Measurements from ENCODE around the gene CCL15.

Gene CCL15

GRCh38 chr17:35988164-35988563 is 13.2 kb downstream of the CCL15 start:
- DNase-seq = no peak

GRCh38 chr17:35986643-35987042 is 14.7 kb downstream of the CCL15 start, which contains the start of gene CCL14:
CCL14 (minus strand) TSS chr17:35986729; CDS start chr17:35986649, 80 bp downstream.
- no peak for DNase-seq

GRCh38 chr17:35984140-35984539 is 17.2 kb downstream of the CCL15 start:
- DNase-seq = no peak

GRCh38 chr17:35982409-35983191 is 18.8 kb downstream of the CCL15 start:
- DNase-seq = no peak

- DNase-seq = no peak
These were observed 19.4 kb downstream of the CCL15 start for GRCh38 chr17:35981908-35982330.

- DNase-seq = no peak
These were observed 20.1 kb downstream of the CCL15 start, which contains the start of gene CCL16 for GRCh38 chr17:35981246-35981645. CCL16 (minus strand) TSS chr17:35981497; CDS start chr17:35981420, 77 bp downstream.

GRCh38 chr17:35978346-35978745 is 23.0 kb downstream of the CCL15 start:
- no peak for DNase-seq

- DNase-seq = no peak
These were observed 23.8 kb downstream of the CCL15 start for GRCh38 chr17:35977509-35977908.

- DNase-seq = no peak
These were observed 27.8 kb downstream of the CCL15 start for GRCh38 chr17:35973333-35974260.

- no peak for DNase-seq
These were observed 28.4 kb downstream of the CCL15 start for GRCh38 chr17:35972945-35973332.

- no peak for DNase-seq
These were observed 28.8 kb downstream of the CCL15 start for GRCh38 chr17:35972535-35972934.

- no peak for DNase-seq
These were observed 29.3 kb downstream of the CCL15 start for GRCh38 chr17:35972066-35972465.

- DNase-seq = peak; percentile 96
These were observed 31.6 kb downstream of the CCL15 start for GRCh38 chr17:35969558-35970380.

GRCh38 chr17:35968520-35969054 is 32.8 kb downstream of the CCL15 start:
- no peak for DNase-seq

GRCh38 chr17:35965272-35965671 is 36.1 kb downstream of the CCL15 start:
- DNase-seq = no peak

GRCh38 chr17:35963663-35964062 is 37.7 kb downstream of the CCL15 start:
- DNase-seq = no peak

GRCh38 chr17:35953720-35954119 is 47.6 kb downstream of the CCL15 start:
- DNase-seq = no peak

GRCh38 chr17:35949401-35949800 is 52.0 kb downstream of the CCL15 start:
- no peak for DNase-seq

- DNase-seq = no peak
These were observed 53.3 kb downstream of the CCL15 start for GRCh38 chr17:35948092-35948491.

Data from eye (tissue), 1 donor.